NCI-H1092 (cell line): ENCODE measurements around the gene REEP1.

Experiments used
- DNase-seq: peaks from one replicate; lab custom pipeline; 2025; lab: John Stamatoyannopoulos, UW

REEP1 gene

GRCh38 chr2:86195808-86196387 is 141.5 kb downstream of the REEP1 start:
- DNase-seq, result no peak

DNA sequence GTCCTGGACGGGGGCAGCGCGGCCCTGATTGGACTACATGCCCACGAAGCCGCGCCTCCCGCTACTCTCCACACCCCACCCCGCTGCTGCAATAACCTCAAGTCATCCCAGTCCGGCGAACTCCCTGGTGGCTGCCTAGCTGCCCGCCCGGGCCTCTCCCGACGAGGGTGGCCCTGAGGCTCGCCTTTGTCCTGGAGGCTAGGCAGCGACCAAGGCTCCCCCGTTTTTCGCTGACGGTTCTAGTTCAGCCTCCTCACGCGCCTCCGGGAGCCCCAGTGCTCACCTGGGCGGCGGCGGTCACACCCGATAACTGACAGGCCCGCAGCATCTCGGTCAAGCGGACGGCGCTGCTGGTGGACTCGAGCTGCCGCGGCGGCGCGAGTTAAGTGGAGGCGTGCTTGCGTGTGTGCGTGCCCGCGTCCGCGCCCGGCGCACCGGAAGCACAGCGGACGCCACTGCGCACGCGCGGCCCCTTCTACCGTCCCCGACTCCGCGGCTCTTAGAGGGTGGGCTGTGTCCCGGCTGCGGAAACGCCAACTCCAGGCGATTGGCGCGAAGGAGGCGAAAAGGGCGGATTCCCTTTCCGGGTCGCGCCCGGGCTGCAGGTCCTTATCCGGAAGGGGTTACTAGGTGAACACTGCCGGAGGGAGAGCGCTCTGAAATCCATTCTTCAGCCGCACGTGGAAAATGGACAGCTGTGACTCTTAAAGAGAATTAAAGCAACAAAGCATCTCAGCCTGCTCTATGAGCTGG is 142.2 kb downstream of the REEP1 start, which contains the start of gene IMMT:
TSS of gene IMMT (minus strand) at position 408 of the 753 bp plus-strand sequence. CDS start at position 328, 80 bp downstream.
- peak; percentile 92 for DNase-seq

- no peak for DNase-seq
These were observed 142.7 kb downstream of the REEP1 start for GRCh38 chr2:86194751-86195054.

- DNase-seq, result no peak
These were observed 143.4 kb downstream of the REEP1 start for GRCh38 chr2:86193901-86194567.

GRCh38 chr2:86189782-86190416 is 147.5 kb downstream of the REEP1 start:
- DNase-seq, result no peak

DNA sequence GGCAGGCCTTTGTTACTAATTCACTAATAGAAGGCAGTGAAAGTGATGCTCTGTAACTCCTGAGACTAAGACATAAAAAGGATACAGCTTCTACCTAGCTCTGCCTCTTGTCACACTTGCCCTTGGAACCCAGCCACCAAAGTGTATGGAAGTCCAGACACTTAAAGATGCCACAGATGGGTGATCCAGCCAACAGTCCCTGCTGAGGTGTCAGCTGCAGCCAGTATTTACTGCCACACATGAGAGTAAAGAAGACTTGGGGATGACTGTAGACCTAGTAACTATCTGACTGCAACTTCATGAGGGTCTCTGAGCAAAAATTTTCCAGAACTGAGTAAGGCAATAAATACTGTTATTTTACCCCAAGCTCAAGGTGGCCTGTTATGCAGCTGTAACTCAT is 151.0 kb downstream of the REEP1 start:
- DNase-seq, result no peak

DNA sequence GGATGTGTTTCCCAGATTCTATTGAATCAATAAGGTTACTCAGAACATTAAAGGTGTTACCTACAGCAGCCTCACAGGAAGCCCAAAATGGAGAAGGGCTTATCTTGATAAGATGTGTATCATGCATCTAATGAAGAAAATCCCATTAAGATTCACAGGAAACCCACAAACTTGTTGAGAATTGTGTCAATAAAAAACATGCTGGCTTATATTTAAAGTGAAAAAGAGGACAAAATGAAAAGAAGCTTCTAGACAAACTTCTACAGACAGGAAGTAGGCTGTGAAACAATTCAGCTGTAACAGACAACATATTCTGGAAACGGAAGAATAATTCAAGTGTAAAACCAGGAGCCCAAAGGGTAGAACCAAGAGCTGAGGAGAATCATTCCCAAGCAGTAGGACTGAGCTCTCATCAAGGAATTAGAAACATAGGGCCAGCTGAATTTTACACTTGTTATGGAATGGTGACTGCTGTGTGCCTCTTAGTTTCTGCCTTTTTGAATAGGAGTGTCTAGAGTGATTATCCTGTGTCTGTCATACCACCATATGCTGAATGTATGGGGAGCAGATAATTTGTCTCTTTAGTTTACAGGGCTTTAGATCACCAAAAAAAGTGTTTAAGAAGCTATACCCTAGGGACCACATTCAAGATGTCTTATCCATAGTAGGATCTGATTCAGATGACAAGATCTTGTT is 151.8 kb downstream of the REEP1 start:
- DNase-seq, result no peak

DNA sequence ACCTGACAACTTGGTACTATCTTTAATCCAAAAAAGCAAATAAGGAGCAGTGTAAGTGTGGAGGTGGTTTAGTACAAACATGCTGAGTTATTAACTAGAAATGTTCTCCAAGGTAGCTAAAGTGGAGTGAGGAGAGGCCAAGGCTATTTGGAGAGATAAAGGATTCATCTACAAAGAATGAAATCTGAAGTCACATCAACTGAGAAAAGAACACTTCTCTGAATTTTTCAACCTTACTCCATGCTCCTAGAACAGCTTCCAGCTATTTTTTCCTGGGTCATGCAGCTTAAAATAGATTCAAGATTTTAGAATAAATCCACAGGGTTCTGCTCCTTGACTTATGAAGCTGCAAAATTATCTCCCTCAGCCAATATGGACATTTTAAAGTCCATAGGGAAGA is 160.8 kb downstream of the REEP1 start:
- DNase-seq, result no peak

GRCh38 chr2:86175828-86176227 is 161.6 kb downstream of the REEP1 start:
- DNase-seq, result no peak

- DNase-seq, result no peak
These were observed 163.0 kb downstream of the REEP1 start for GRCh38 chr2:86174445-86174844.

DNA sequence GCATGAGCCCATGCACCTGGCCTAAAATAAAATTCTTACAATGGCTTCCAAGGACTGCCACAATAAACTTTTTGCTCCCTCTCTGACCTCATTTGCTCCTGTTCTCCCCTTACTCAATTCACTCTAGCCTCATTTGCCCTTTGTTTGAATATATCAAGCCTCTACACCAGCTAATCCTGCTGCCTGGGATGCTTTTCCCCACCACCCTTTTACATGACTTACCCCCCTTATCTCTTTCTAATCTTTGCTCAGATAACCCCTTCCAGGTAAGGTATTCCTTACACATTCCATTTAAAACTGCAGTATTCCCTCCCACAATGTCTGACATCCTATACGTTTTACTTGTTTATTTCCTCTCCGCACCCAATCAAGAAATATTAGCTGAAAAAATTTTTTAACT is 164.8 kb downstream of the REEP1 start:
- no peak for DNase-seq

DNA sequence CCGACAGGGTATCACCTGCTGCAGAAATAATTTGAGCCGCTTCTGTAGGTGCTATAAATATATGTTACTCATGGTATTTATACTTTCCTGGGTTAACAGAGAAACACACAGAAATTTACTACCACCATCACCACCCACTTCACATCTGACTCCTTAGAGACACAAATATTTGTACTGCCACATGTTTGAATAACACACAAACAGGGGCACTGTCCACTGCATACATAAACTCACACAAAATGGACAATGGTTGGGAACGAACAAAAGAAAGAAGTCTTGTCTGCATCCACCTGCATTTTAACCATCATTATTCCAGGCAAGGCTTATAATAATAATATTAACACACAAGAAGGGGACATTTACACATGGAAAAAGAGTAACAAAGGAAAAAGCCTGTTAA is 166.1 kb downstream of the REEP1 start:
- DNase-seq, result no peak

DNA sequence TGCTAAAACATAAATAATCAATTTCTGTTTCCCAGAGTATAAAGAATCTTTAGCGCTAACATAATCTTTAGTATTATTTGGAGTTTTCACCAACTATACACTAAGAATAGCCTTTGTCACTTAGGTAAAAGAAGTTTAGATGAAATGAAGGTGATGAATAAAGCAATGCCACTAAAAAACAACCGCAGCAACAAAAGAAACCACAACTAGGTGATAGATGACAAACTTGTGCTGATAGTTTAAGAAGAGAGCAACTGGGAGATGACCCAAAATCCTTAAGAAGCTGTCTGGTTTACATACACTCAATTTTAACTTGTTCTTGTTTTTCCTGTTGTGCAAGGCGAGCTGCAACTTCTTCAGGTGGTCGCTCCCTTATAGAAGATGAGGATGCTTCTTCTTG is 167.0 kb downstream of the REEP1 start:
- DNase-seq, result no peak
